H1 (cell line): ENCODE measurements around the gene DOCK1. TPM values are rescaled to one million over a fixed set of nuclear protein-coding genes. Genes with fewer than 3 reads are reported as not detected.

Source experiments
- CTCF ChIA-PET: fragments of 300-600 bp; sonication (Branson Sonifier 250); formaldehyde crosslinking; loops from one replicate; lab custom pipeline; 2021; ENCODE audit not compliant: partially characterized antibody; lab: Charles Lee
- POLR2A ChIA-PET: fragments of 300-600 bp; sonication (Branson Sonifier 250); formaldehyde crosslinking; loops from one replicate; lab custom pipeline; 2021; ENCODE audit warnings: inconsistent platforms; ENCODE audit not compliant: partially characterized antibody; lab: Charles Lee
- DNase-seq, 2 experiments: peaks; one replicate each; pipeline versions ENCODE4 v3.0.0 to v3.0.0-alpha.2; 2010 to 2022; ENCODE audit warnings: low spot score in 2 of 2, low read depth in 1 of 2, mixed read lengths in 1 of 2
- FAIRE-seq: peaks from 2 replicates; lab custom pipeline; 2011; peaks lifted over from hg19 to GRCh38; lab: Jason Lieb, UNC
- H2AFZ ChIP-seq: 2 replicates; pipeline ENCODE4 v1.8.1; 2012; ENCODE audit warnings: low read length, inconsistent platforms
- H2AK5ac ChIP-seq: 2 replicates; pipeline ENCODE4 v1.6.1; 2013; ENCODE audit warnings: low read depth, low read length
- H2BK120ac ChIP-seq: replicated peaks from 2 replicates; pipeline ENCODE3; 2013; ENCODE audit warnings: low read depth, low read length, inconsistent platforms
- H2BK12ac ChIP-seq: 2 replicates; pipeline ENCODE4 v1.6.1; 2013; ENCODE audit warnings: low read depth, low read length
- H2BK15ac ChIP-seq: 2 replicates; pipeline ENCODE4 v1.6.1; 2013; ENCODE audit warnings: low read length
- H2BK20ac ChIP-seq: 2 replicates; pipeline ENCODE4 v1.6.1; 2013; ENCODE audit warnings: low read length
- H2BK5ac ChIP-seq: 2 replicates; pipeline ENCODE4 v1.6.1; 2013; ENCODE audit warnings: low read depth, low read length
- H3K14ac ChIP-seq: 2 replicates; pipeline ENCODE4 v1.6.1; 2013; ENCODE audit warnings: inconsistent platforms; ENCODE audit not compliant: insufficient read length
- H3K18ac ChIP-seq: 2 replicates; pipeline ENCODE4 v1.6.1; 2013; ENCODE audit warnings: low read length; ENCODE audit errors: extremely low read depth
- H3K23ac ChIP-seq: 2 replicates; pipeline ENCODE4 v1.6.1; 2013; ENCODE audit warnings: inconsistent platforms; ENCODE audit not compliant: insufficient read length
- H3K23me2 ChIP-seq: 2 replicates; pipeline ENCODE4 v1.6.1; 2013; ENCODE audit warnings: low read depth, low read length
- H3K27ac ChIP-seq: 2 replicates; pipeline ENCODE4 v1.6.1; 2011; ENCODE audit warnings: low read depth, low read length, inconsistent platforms
- H3K27me3 ChIP-seq, 4 experiments: replicated peaks in 1 of 4; 1 replicate in 1 of 4; 2 replicates in 3 of 4; pipeline versions ENCODE4 v1.6.1 to v1.8.1; 2011 to 2013; ENCODE audit warnings: low read length in 3 of 4, mild to moderate bottlenecking in 3 of 4, inconsistent platforms in 2 of 4, mixed read lengths in 2 of 4, moderate library complexity in 1 of 4; ENCODE audit not compliant: control insufficient read depth in 3 of 4, insufficient read depth in 3 of 4; ENCODE audit errors: extremely low read depth in 1 of 4
- H3K36me3 ChIP-seq, 4 experiments: 2 replicates each; pipeline versions ENCODE4 v1.6.1 to v1.8.1; 2011 to 2013; ENCODE audit warnings: mild to moderate bottlenecking in 4 of 4, low read length in 3 of 4, moderate library complexity in 2 of 4, control low read depth in 1 of 4, inconsistent platforms in 1 of 4; ENCODE audit not compliant: insufficient read depth in 4 of 4, control insufficient read depth in 2 of 4
- H3K4ac ChIP-seq: replicated peaks from 2 replicates; pipeline ENCODE3; 2013; ENCODE audit warnings: low read length, low read depth, mixed read lengths, inconsistent platforms; ENCODE audit not compliant: insufficient read length
- H3K4me1 ChIP-seq, 4 experiments: replicated peaks in 1 of 4; 1 replicate in 1 of 4; 2 replicates in 3 of 4; pipeline versions ENCODE4 v1.6.1 to v1.8.1; 2011 to 2013; ENCODE audit warnings: low read length in 3 of 4, inconsistent platforms in 2 of 4, mixed read lengths in 1 of 4; ENCODE audit not compliant: insufficient read depth in 4 of 4, control insufficient read depth in 3 of 4
- H3K4me2 ChIP-seq, 2 experiments: 2 replicates each; pipeline versions ENCODE4 v1.6.1 to v1.8.1; 2011 to 2013; ENCODE audit warnings: low read depth in 2 of 2, low read length in 2 of 2, control low read depth in 1 of 2, inconsistent platforms in 1 of 2, mild to moderate bottlenecking in 1 of 2; ENCODE audit not compliant: insufficient read depth in 1 of 2
- H3K4me3 ChIP-seq, 4 experiments: fragments of 200-600, 300-600 bp in 1 of 4; sonication (generic), shearing (Covaris generic), sonication (Bioruptor Twin) in 1 of 4; 2 replicates each; pipeline versions ENCODE4 v1.5.1 to v1.8.1; 2011 to 2016; ENCODE audit warnings: low read length in 4 of 4, low read depth in 3 of 4, control low read depth in 2 of 4, inconsistent platforms in 2 of 4, mild to moderate bottlenecking in 2 of 4, mixed read lengths in 1 of 4, moderate library complexity in 1 of 4; ENCODE audit not compliant: insufficient read depth in 2 of 4; ENCODE audit errors: extremely low read depth in 1 of 4
- H3K56ac ChIP-seq: replicated peaks from 2 replicates; pipeline ENCODE3; 2013; ENCODE audit warnings: low read depth, mild to moderate bottlenecking, mixed read lengths, low read length, inconsistent platforms; ENCODE audit not compliant: insufficient read length
- H3K79me1 ChIP-seq: 2 replicates; pipeline ENCODE4 v1.6.1; 2013; ENCODE audit warnings: low read depth, low read length, control low read depth
- H3K79me2 ChIP-seq, 2 experiments: 2 replicates each; pipeline versions ENCODE4 v1.6.1 to v1.8.1; 2012 to 2013; ENCODE audit warnings: low read length in 2 of 2, mild to moderate bottlenecking in 2 of 2, inconsistent platforms in 1 of 2; ENCODE audit not compliant: insufficient read depth in 2 of 2, control insufficient read depth in 1 of 2
- H3K9ac ChIP-seq, 4 experiments: replicated peaks in 1 of 4; 1 replicate in 1 of 4; 2 replicates in 3 of 4; pipeline versions ENCODE4 v1.6.1 to v1.8.1; 2011 to 2013; ENCODE audit warnings: low read depth in 3 of 4, low read length in 3 of 4, control low read depth in 2 of 4, mild to moderate bottlenecking in 2 of 4, moderate library complexity in 2 of 4, inconsistent platforms in 1 of 4; ENCODE audit errors: extremely low read depth in 1 of 4
- H3K9me3 ChIP-seq, 2 experiments: 2 replicates each; pipeline versions ENCODE4 v1.6.1 to v1.8.1; 2012 to 2013; ENCODE audit warnings: mild to moderate bottlenecking in 2 of 2, moderate library complexity in 2 of 2, control low read depth in 1 of 2, inconsistent platforms in 1 of 2, low read depth in 1 of 2, low read length in 1 of 2, mixed read lengths in 1 of 2; ENCODE audit not compliant: insufficient read depth in 2 of 2
- H4K20me1 ChIP-seq, 2 experiments: replicated peaks in 1 of 2; 2 replicates each; pipeline versions ENCODE3 to v1.8.1; 2011 to 2013; ENCODE audit warnings: inconsistent platforms in 2 of 2, low read length in 2 of 2, mild to moderate bottlenecking in 1 of 2; ENCODE audit not compliant: insufficient read depth in 2 of 2, control insufficient read depth in 1 of 2
- H4K5ac ChIP-seq: 2 replicates; pipeline ENCODE4 v1.6.1; 2013; ENCODE audit warnings: low read length, low read depth, mixed read lengths, inconsistent platforms; ENCODE audit not compliant: insufficient read length
- H4K8ac ChIP-seq: 2 replicates; pipeline ENCODE4 v1.8.0; 2013; ENCODE audit warnings: mild to moderate bottlenecking, moderate library complexity, low read length, inconsistent platforms; ENCODE audit not compliant: insufficient read depth; ENCODE audit errors: extremely low read depth
- H4K91ac ChIP-seq: replicated peaks from 2 replicates; pipeline ENCODE3; 2013; ENCODE audit warnings: low read length, mixed read lengths, inconsistent platforms; ENCODE audit not compliant: insufficient read length
- BACH1 ChIP-seq: IDR thresholded peaks from 2 replicates; pipeline ENCODE4 v1.6.1; 2012; ENCODE audit warnings: low read length, improper control_type of control experiment
- BCL11A ChIP-seq, 2 experiments: IDR thresholded peaks; one replicate each; pipeline ENCODE4 v1.6.1; 2011; ENCODE audit warnings: low read depth in 2 of 2, low read length in 2 of 2, mild to moderate bottlenecking in 2 of 2
- CHD1 ChIP-seq: IDR thresholded peaks from 2 replicates; pipeline ENCODE4 v1.6.1; 2012; ENCODE audit warnings: low read depth, low read length, improper control_type of control experiment
- CREB1 ChIP-seq: IDR thresholded peaks from 2 replicates; pipeline ENCODE4 v1.6.1; 2012; ENCODE audit warnings: inconsistent platforms
- CTBP2 ChIP-seq: IDR thresholded peaks from 2 replicates; pipeline ENCODE4 v1.7.0; 2011; ENCODE audit warnings: borderline replicate concordance, mild to moderate bottlenecking, moderate library complexity, mixed read lengths, low read length; ENCODE audit not compliant: insufficient read depth, insufficient read length
- E2F6 ChIP-seq: IDR thresholded peaks from 2 replicates; pipeline ENCODE4 v1.6.1; 2012; ENCODE audit warnings: inconsistent platforms
- EGR1 ChIP-seq: IDR thresholded peaks from 2 replicates; pipeline ENCODE4 v1.6.1; 2011; ENCODE audit warnings: low read depth, low read length, borderline replicate concordance
- GTF2F1 ChIP-seq: IDR thresholded peaks from 2 replicates; pipeline ENCODE4 v1.6.1; 2012; ENCODE audit warnings: low read depth, low read length, improper control_type of control experiment, borderline replicate concordance
- JUN ChIP-seq: IDR thresholded peaks from 2 replicates; pipeline ENCODE4 v1.6.1; 2011; ENCODE audit warnings: low read depth, mild to moderate bottlenecking, improper control_type of control experiment, low read length
- KDM5A ChIP-seq: fragments of 200-600 bp; IDR thresholded peaks from 2 replicates; pipeline ENCODE4 v1.7.1; 2012; ENCODE audit warnings: mild to moderate bottlenecking, low read length, inconsistent platforms, mixed read lengths
- POLR2A ChIP-seq, 2 experiments: IDR thresholded peaks; 1 replicate in 1 of 2; 2 replicates in 1 of 2; pipeline ENCODE4 v1.6.1; 2011; ENCODE audit warnings: low read depth in 2 of 2, low read length in 2 of 2, mild to moderate bottlenecking in 2 of 2; ENCODE audit errors: control extremely low read depth in 1 of 2
- SIRT6 ChIP-seq: IDR thresholded peaks from one replicate; pipeline ENCODE4 v1.7.1; 2012; ENCODE audit warnings: low read length, inconsistent platforms
- SP1 ChIP-seq: IDR thresholded peaks from 2 replicates; pipeline ENCODE4 v1.6.1; 2011; ENCODE audit warnings: low read depth, low read length
- TCF12 ChIP-seq: IDR thresholded peaks from 2 replicates; pipeline ENCODE4 v1.6.1; 2011; ENCODE audit warnings: low read depth, mild to moderate bottlenecking, low read length
- WGBS, 2 experiments: shearing (Covaris generic) in 1 of 2; methylation state at CpG; one replicate each; pipeline versions ENCODE4 v1.1.6 to v1.1.7; 2013 to 2015; ENCODE audit warnings: low lambda C conversion rate in 2 of 2, mixed read lengths in 2 of 2, inconsistent platforms in 1 of 2, low coverage in 1 of 2, missing lambda C conversion rate in 1 of 2; ENCODE audit not compliant: insufficient replicate concordance in 2 of 2, insufficient coverage in 1 of 2, insufficient read length in 1 of 2; ENCODE audit errors: extremely low coverage in 1 of 2, missing lambda C conversion rate in 1 of 2; 5-methylcytosine and 5-hydroxymethylcytosine counted together
- polyA plus RNA-seq, 7 experiments: library from polyadenylated mRNA; depleted of rRNA in 3 of 7; stranded (reverse) in 5 of 7; unstranded in 2 of 7; fragments of >200 nt in 5 of 7; fragments of 200-250 nt in 2 of 7; gene quantifications; 1 replicate in 5 of 7; 2 replicates in 1 of 7; 4 replicates in 1 of 7; pipeline versions ENCODE4 v1.2.1 to v1.2.3, GENCODE V29; 2011 to 2013; ENCODE audit warnings: missing spikeins in 2 of 7, mixed read lengths in 2 of 7
- total RNA-seq: library from RNA; stranded (reverse); fragmentation: NEBNext Ultra II Directional; extraction: Animal tissue kit (Norgen Biotek cat#: 25700); gene quantifications from 2 replicates; pipeline ENCODE4 v1.2.1, GENCODE V29; 2021

DOCK1 gene
- total and polyA plus RNA-seq, 2 of the 8 experiments (the other 6 are each of a cell fraction or from before 2014, with no cell fraction given): 11.6 to 53.0 TPM

- DNase-seq (no peak), FAIRE-seq (no peak)
- Histone ChIP-seq H2BK20ac (no peak overlapping the region), H4K91ac (no peak overlapping the region), H3K56ac (no peak overlapping the region), H3K4ac (no peak overlapping the region), H3K23me2 (peaks cover 16% of the 10 kb centered on the region; the same call in 1 of the 2 replicates), H2BK120ac (no peak overlapping the region), H2BK12ac (no peak overlapping the region), H3K79me1 (0 out of 2 replicates have a peak, but pooled peaks cover 6% of the 10 kb centered on the region), H3K4me1 (peaks cover 0 to 10% (median 3%) of the 10 kb centered on the region in 4 experiments; a peak in 3 of 7 replicates), H3K9ac (no peak overlapping the region), H2BK5ac (no peak overlapping the region), H3K23ac (no peak overlapping the region), H3K14ac (no peak overlapping the region), H4K5ac (no peak overlapping the region), H2AFZ (no peak overlapping the region), H3K9me3 (peaks cover 0 to 6% of the 10 kb centered on the region in 2 experiments; a peak in 2 of 4 replicates), H3K4me2 (no peak overlapping the region), H3K4me3 (no peak overlapping the region), H4K20me1 (peaks cover 5 to 20% of the 10 kb centered on the region in 2 experiments), H3K27me3 (no peaks in the 10 kb centered on the region), H2AK5ac (no peak overlapping the region), H3K36me3 (no peaks in the 10 kb centered on the region), H2BK15ac (no peak overlapping the region), H4K8ac (no peak overlapping the region), H3K79me2 (peaks cover 18 to 72% of the 10 kb centered on the region in 2 experiments), H3K27ac (no peak overlapping the region; the same call in 1 of the 2 replicates), H3K18ac (no peak overlapping the region)
- WGBS, 2 experiments: 89% methylated on average over 8 of the region's 8 CpGs; no CpG with 5 or more reads in 1 of the 2 experiments
- ChIA-PET POLR2A (interaction anchor here (1.3 kb wide), 1 partner anchor 52 kb away, joined by 3 read pairs; the partner anchor contains the start of gene DOCK1), CTCF (interaction anchor here (1.3 kb wide), 1 partner anchor 12 kb away, joined by 3 read pairs; no protein-coding TSS in a partner anchor)
- no peak for TF ChIP-seq GTF2F1
- TF ChIP-seq SP1: no peak
- no peak for TF ChIP-seq CTBP2
- TF ChIP-seq POLR2A (IDR thresholded peaks at IDR 0.05; ENCODE audit: control extremely low read depth in 1 of 2, low read depth in 2 of 2, low read length in 2 of 2): no peak
- TF ChIP-seq BACH1: no peak
- no peak for TF ChIP-seq TCF12
- TF ChIP-seq EGR1: no peak
- no peak for TF ChIP-seq CREB1
- TF ChIP-seq BCL11A (IDR thresholded peaks at IDR 0.05; ENCODE audit: low read depth in 2 of 2, low read length in 2 of 2): no peak
- TF ChIP-seq SIRT6: no peak
- TF ChIP-seq JUN: no peak
- no peak for TF ChIP-seq KDM5A
- no peak for TF ChIP-seq E2F6
- TF ChIP-seq CHD1: no peak
These were observed 51.9 kb downstream of the DOCK1 start for GRCh38 chr10:126957111-126957510.
